GM12801 (cell line): ENCODE data around the gene TFDP1.

Experiments used
- CTCF ChIP-seq: IDR thresholded peaks from one replicate; pipeline ENCODE4 v1.5.1; 2011; ENCODE audit warnings: control low read depth; ENCODE audit not compliant: insufficient read length; ENCODE audit errors: extremely low read depth

TFDP1 gene

GRCh38 chr13:113546571-113547237 is 37.8 kb upstream of the TFDP1 start:
- TF ChIP-seq CTCF, result no peak

GRCh38 chr13:113547238-113547971 is 37.1 kb upstream of the TFDP1 start:
- TF ChIP-seq CTCF, result no peak

GRCh38 chr13:113548171-113548641 is 36.3 kb upstream of the TFDP1 start:
- TF ChIP-seq CTCF, result no peak

- no peak for TF ChIP-seq CTCF
These were observed 35.6 kb upstream of the TFDP1 start for GRCh38 chr13:113548778-113549621.

GRCh38 chr13:113550453-113550852 is 34.1 kb upstream of the TFDP1 start:
- TF ChIP-seq CTCF, result no peak

GRCh38 chr13:113551081-113552000 is 33.2 kb upstream of the TFDP1 start:
- no peak for TF ChIP-seq CTCF

- TF ChIP-seq CTCF, result no peak
These were observed 32.5 kb upstream of the TFDP1 start for GRCh38 chr13:113552079-113552478.
